GM19467 (cell line): ENCODE measurements around the gene CRAT.

Experiments
- ATAC-seq: cut with Tn5 transposase; IDR thresholded peaks from one replicate; pipeline ENCODE4 v1.9.1; 2021; ENCODE audit warnings: mild to moderate bottlenecking, moderate library complexity; ENCODE audit not compliant: unreplicated experiment

Gene CRAT

DNA sequence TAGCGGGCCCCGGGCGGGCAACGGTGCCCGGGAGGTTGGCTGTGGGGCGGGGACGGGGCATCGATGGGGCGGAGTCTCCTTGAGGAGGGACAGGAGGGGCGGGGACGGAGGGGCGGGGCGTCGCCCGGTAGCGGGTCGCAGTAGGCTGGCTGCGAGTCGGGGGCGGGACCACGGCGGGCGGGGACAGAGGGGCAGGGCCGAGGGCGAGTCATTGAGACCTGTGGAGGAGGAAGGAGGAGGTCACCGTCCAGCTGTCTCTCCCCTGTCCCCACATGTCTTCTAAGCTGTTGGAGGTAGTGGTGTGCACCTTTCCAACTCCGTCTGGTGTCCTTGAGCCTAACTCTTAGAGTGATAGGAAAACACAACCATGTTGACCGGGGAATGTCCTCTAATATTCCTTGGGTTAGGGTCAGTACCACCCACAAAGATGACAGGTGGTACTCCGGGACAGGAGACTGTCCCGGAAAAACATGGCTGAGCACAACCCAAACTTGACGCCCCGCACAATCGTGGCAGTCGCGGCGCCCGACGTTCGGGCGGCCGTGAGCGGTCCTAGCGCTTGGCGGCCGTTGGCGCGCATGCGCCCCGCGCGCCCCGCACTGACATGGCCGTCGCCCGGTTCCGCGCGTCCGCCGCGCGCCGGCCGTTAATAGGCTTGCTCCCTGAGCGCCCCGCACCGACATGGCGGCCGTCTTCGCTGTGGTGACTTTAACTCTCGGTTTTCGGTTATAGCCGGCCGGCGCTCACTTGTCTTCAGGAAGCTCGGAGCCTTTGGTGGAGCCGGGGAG lies at the start of gene CRAT, which contains the start of gene PTPA:
TSS of gene CRAT (minus strand) at position 54 of the 788 bp plus-strand sequence. CDS start 284 bp downstream, outside the sequence.
TSS of gene PTPA (plus strand) at position 676 of the 788 bp plus-strand sequence. CDS start 186 bp downstream, outside the sequence.
- peak; percentile 76 for ATAC-seq

DNA sequence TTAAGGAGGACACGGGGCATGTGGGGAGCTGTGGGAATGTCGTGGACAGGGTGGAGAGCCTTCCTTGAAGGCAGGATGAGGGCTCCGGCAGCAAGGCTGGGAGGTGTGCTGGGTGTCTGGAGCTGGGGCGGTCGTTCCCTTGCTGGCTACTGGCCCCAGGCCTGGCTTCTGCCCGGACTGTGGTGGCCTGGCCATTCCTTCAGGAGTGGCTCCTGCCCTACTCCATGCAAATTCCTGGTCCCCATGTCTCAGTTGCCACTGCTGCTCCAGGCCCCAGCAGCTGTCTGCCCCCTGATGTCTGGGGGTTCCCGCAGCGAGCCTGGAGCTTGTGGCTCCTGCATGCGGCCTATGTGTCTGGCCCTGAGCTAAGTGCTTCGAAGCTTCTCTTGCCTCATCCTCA lies 45.6 kb upstream of the CRAT start:
- ATAC-seq: no peak

DNA sequence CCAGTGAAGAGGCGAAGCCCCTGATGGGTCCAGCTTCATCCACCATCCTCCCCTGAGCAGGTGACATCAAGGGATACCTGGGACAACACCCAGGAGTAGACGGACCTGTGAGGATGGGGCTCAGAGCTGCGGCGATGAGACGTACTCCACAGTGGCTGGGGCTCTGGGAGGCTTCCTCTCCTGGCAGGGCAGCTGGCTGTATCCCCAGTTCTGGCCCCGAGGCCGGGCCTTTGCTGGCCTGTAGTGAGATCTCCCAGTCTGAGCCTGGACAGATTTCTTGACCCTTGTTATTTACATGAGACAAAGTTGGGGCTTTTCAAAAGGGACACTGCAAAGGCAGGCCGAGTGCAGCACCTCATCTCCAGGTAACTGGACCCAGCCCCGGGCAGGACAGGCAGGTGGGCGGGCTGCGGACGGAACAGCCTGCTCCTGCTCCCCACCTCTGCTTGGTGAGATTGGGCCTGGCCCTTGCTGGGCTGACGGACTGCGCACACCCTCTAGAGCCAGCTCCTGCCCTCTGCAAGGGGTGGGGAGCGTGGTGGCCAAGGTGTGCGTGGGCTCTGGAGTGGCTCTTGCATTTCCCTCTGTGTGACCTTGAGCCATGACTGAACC lies 44.4 kb upstream of the CRAT start:
- ATAC-seq: no peak

DNA sequence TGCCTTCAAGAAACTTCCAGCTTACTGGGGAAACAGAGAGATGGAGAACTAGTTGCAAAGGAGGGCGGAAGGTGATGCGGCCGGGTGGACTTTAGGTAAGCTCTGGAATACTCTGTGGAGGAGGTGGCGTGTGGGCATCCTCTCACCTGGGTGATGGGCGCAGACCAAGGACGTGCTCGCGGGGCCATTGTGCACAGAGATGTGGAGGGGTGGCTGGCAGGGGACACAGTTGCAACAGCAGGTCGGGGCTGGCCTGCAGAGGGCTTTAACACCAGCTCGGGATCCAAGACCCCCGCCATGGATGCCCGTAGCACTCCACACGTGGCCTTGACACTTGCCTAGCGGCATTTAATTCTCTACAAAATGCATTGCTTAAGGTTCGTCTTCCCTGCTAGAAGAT lies 40.9 kb upstream of the CRAT start:
- no peak for ATAC-seq

DNA sequence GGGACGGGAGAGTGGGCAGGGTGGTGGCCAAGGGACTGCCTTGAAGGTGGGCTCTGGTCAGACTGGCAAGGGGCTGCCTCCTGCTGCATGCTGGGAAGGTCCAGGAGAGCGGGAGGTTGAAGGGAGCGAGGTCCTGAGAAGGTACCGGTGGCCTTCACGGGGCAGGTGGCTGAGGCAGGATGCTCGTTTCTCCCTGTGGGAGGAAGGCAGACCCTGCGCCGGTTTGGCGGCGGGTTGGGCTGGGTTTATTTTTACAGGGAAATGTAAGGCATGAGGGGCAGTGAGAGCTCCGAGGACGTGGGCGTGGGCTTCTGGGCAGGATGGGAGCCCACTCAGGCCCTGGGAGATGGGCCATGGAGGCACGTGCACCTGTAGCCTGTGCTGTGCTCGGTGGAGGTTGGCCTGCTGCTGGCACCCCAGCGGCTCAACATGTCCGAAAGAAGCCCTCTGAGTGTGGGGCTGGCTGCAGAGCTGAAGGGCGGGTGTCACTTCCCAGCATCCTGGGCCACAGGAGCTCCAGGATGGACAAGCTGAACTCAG lies 40.1 kb upstream of the CRAT start:
- ATAC-seq: no peak

DNA sequence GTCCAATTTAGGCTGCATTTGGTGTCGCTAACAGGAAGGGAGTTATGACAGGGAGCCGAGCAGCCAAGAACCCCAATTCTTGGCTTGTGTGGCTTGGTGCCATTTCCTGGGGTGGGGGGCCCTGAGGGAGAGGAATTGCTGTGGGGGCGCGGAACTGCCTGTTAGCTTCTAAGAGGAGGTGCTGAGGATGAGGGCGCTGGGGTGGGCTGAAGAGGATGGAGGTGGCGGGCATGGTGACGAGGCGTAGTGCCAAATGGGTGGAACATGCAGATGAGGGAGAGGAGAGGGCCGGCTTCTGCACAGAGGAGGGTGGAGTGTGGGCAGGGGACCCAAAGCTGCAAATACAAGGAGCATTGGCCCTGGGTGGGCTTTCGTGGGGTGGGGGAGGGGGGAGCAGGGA lies 39.5 kb upstream of the CRAT start:
- ATAC-seq: no peak

DNA sequence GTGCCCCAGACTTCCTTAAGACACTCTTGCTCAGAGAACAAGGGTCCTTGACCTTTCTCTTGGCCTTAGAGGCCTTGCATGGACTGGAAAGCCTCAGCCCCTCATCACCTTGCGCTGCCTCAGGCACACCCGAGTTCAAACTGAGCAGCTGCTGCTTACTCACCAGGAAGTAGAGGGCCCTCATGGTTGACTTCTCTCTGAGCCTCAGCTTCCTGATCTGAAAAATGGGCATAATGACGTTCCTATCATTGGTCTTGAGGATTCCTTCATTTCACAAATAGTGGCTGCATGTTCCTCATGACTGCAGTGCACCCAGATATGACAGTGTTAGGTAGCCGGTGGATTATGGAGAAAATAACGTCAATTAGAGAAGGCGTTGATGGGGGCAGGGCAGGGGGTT lies 38.8 kb upstream of the CRAT start:
- ATAC-seq: no peak

DNA sequence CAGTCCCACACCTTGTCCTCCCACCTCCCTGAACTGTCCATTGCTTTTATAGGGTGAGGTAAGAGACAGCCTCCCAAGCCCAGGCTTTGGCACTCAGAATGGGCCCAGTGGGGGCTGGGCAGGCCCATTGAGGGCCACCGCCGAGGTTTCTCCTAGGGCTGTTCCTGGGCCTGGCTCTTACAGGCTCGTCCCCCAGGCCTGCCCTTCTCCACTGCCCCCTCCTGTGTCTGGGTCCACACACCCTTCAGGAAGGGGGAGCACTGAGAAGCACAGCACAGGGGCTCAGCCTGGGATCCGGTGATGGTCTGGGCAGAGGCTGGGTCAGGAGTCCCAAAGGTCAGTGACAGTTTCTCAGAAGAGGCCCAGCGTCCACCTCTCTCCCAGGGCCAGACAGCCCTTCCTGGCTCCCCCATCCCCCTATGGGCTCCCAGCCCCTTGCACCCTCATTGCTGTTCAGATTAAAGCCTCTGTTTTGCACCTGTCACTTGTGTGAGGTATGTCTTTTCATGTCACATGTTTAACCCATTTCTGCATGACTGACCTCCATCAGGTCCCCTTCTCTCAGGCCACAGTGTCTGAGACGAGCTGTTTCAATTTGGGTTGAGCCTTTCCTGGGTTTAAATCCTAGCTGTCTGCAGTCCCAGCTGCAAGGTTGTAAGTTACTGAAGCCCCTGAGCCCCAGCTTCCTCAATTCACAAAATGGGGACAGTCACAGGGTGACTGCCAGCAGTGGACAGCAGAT lies 38.0 kb upstream of the CRAT start:
- no peak for ATAC-seq

DNA sequence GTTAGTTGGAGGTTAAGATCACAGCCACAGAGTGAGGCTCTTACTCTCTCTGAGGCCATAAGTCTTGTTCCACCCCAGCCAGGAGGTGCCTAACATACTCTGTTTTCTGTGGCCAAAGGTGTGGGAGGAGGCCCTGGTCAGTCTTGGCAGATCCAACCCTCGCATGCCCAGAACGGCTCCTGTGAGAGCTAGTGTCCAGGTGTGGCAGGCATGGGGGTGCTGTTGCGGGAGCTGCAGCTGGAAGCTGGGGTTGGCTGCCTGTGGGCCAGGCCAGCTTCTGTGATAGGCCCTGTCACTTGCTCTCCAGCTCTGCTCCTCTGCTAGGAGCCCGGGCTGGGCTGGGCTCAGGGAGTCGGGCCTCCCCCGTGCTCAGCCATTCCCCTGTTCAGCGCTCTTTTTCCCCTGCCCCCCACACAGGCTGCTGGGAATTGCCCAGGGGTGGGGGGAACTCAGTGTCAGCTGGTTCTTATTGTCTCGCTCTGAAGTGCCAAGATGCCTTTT lies 35.9 kb upstream of the CRAT start:
- ATAC-seq: no peak

DNA sequence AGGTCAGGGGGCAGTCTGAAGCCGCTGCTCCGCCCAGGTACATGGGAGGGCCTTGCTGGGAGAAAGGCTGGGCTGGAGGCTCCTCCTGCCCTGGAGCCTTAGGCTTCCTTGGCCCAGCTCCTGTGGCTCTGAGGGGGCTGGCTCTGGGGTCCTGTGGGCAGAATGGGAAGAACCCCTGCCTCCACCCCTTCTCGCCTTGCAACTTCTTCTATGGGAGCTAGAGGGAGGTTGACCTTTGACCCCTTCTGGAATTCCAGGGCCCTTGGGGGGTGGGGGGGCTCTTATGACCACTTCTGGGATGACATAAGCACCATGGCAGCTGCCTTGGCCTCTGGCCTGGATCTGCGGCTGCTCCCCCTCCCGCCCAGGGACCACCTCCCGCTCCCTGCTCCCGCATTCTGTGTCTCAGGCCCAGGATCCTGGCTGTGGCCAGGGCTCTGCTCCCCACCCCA lies 35.3 kb upstream of the CRAT start:
- no peak for ATAC-seq

DNA sequence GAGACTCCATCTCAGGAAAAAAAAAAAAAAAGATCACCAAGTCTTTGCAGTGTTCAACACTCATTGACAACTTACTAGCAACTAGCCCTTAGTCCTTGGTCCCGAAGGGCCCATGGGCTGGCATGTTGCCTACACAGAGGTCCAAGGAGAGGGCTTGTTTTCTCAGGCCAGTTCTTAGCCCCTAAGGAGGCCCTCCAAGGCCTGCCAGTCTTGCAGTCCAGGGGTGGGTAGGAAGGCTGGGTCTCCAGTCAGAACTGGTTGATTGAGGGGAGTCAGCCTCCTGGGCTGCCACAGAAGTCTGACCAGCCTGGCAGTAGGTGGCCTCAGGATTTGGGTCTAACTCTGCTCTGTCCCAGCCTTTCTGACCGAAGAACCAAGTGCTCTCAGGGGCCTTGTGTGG lies 34.7 kb upstream of the CRAT start:
- no peak for ATAC-seq

DNA sequence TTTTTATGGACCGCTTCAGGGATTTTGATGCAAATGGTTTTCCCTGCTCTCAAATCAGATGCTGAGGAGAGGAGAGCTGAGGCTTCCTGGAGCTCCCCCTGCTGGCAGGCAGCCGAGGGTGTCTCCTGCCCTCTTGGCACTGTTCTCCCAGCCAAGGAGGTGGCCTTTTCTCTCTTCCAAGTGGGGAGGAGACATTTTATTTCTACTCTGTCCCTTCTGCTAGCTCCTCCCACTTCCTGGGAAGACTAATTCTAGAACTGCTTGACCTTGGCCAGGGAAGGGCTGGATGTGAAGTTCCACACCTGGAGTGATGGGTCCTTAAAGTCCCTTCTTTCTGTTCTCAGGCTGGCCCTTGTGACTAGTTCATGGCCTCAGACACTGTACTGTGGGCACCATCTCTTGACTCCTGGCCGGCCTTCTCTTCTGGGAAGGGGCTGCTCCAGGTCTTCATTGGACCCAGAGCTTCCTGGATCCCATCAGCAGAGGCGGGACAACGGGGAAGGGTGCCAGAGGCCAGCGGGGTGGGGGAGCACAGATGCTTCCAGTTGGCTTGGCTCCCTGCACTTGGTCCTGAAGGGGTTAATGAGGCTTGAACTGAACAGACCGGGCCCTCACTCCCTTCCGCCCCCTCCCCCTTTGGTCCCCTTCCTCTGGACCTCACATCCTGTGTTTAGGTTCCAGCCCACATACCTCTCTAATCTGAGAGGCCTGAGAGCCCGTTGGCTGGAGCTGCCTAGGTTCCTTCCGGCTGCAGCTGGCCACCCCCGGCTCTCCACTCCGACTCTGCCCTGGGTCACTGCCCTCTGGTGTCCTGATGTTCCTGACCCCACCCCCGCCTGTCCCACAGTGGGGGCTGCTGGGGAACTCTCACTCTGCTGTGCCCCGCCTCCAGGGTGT lies 32.7 kb upstream of the CRAT start:
- ATAC-seq: no peak

DNA sequence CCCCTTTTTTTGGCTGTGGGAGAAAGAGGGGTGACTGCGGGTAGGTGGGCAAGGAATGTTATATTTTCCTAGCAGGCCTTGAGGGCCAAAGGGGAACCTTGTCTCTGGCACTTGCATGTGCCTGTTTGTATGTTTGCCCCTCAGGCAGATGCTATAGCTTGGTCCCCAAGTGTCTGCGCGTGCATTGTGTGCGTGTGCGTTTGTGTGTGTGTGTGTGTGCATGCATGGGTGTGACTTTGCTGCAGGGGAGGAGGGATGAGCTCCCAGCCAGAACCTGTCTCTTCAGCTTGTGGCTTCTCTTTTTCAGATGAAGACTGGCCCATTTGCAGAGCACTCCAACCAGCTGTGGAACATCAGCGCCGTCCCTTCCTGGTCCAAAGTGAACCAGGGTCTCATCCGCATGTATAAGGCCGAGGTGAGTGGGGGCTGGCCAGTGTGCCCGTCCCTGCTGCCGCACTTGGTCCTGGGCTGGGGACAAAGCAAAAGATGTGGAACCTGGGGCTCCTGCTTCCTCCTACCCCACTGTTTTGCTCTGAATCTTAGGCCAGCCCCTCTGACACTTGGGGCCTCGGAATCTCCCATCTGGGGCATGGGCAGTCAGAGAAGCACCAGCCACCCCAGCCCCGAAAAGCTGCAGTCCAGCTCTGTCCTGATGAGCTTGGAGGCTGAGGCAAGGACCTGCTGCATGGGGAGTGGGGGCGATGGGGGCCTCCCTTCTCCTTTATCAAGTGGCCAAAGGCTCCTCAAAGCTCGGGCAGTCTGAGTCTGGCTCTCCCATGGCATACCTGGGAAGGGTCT lies 31.7 kb upstream of the CRAT start:
- ATAC-seq: no peak

DNA sequence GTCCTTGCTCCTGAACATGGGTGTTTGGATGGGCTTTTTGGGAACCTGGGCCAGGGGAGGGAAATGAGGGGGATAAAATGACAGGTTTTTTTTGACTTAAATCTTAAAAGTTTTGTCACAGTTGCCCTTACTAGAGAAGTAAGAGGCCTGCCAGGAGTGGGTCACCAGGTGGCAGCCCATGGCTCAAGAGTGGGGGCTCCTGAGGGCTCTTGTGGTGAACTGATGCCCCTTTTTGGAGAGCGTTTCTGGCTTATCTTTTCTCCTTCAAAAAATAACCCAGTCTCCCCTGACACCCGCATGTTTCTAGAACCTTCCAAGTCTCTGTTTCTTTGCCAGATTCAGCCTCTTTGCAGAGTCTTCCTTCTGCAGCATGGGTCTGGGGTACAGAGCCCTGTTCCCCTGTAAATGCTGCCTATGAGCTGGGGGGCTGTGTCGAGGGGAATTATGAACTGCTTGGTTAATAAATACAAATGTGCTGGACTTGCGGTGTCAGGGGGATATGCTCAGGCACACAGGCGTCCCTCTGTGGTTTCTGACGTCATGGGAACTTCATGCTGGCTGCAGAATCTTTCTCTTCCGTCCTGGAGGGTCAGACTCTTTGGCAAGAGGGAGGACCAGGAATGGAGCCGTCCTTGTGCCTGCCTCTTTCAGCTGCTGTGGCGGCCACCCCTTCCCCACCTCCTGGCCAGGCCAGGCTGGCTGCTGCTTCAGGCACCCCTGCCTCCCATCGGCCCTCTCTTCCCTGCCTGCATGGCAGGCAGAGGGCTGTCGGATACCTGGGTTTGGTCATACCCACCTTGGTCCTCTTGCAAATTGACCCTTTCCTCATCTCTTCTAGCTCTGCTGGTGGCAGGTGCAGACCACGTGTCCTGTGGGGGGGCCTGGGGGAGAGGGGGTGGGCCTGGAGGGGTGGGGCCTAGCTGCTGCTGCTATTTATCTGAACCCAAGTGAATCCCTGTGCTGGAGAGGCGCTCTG lies 30.8 kb upstream of the CRAT start:
- ATAC-seq: no peak

DNA sequence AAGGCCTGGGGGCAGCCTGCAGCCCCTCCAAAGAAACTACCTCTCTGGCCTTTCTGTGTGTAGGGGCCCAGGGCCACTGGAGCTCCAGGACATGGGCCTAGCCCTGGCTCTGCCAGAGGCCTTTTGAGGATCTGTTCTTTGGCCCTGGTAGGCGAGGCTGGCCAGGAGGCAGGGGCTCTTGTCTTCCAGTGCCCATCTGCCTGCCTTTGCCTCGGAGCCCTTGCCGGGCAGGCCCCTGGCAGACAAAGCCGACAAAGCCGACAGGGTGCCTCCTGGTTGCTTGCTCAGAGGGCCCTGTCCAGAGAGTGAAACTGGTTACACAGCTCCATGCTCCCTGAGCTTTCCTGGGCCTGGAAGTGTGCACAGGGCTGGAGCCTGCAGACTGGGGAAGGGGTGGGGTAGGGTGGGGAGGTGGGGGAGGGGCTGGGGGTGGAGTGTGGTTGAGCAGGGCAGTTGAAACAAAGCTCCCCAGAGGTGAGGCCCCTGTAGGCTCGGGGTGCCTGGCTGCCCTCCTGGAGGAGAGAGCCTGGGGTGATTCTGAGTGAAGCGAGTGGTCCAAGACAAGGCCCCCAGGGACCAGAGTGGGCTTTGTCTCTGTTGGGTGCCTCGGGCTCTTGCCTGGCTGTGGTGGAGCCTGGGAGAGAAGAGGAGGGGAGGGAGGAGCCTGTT lies 29.9 kb upstream of the CRAT start:
- peak; percentile 10 for ATAC-seq

DNA sequence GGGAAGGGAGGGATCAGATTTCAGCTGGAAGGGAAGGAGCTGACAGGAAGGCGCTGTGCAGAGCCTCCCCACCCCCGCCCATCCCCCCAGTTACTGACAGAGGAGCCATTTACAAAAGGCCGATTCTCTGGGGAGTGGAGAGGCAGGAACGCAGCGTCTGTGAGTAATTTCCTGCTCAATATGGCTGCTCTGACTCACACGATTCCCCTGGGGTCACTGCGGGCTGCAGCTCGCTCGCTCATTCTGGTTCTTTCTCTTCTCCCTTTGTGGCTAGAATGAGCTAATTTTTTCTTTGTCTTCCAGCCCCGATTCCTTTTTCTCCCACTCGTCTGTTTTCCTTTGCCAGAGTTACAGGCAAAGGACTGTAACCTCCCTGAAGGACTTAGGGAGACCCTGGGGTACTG lies 29.4 kb upstream of the CRAT start:
- ATAC-seq: peak; percentile 47

DNA sequence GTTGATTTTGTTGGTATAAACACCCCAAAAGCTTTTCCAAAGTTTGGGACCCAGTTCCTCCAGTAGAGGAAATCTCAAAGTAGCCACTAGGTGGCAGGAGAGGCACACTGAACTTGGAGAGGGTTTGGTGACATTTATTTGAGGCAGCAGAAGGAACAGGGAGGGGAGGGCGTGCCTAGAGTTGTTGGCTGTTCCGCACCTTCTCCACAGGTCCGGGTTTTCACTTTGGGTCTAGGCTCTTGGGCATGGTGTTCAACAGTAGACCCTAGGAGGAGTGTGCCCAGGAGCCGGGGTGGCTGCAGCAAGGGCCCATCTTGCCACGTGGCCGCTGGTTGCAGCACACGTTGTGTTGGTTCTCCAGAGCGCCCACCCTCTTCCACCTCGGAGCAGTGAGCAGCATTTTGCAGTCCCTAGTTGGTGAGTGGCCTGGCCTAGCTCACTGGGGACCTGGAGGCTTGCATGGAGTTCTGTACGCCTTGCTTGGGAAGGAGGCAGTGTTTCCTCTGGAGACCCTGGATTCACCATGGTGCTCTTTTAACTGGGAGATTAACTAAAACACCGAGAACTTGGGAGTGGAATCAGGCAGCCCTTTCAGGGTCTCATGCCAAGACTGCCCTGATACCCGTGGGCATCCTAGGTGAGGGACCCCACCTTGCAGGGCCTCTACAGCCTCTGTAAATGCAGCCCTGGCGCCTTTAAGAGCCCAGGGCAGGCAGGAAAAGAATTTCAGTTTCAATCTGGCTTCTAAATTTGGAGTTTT lies 28.8 kb upstream of the CRAT start:
- ATAC-seq: no peak
